ENCODE results near the gene TMEM253. TPM values are rescaled to one million over a fixed set of nuclear protein-coding genes. Genes with fewer than 3 reads are reported as not detected.

TMEM253 gene
- total and polyA plus RNA-seq, 9 of the 15 experiments (the other 6 are each of a cell fraction or from before 2014, with no cell fraction given): 0.11 to 0.61 (median 0.26) TPM; not detected in 3

DNA sequence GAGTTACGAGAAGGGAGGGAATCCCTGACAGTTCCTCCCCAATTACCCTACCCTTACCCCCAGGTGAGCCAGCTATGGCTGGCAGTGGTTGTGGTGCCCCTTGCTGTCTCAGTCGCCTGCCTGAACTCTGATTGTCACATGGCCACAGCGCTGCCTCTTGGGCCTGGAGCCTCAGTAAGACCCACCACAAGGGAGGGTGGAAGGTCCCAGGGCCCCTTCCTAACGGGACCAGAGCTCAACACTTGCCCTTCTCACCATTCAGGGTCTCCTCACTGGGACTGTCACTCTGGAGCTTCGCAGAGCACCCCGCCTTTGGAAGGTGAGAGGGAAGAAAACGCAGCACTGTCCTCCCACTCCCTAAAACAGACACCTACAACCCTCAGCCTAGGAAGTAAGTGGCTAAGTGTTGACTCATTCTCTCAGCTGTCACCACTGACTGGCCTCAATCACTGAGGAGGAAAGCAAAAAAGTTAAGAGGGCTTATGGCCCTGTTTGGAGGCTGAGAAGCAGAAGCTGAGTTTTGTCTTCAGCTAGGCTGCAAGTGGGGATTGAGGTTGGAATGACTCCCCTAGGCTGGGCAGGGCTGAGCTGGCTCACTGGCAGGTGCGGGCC lies 1.0 kb downstream of the TMEM253 start (continued):
- no peak for TF ChIP-seq HNRNPL (IDR thresholded peaks at IDR 0.05; ENCODE audit: low read depth, low read length)
- TF ChIP-seq, protein P1, sequence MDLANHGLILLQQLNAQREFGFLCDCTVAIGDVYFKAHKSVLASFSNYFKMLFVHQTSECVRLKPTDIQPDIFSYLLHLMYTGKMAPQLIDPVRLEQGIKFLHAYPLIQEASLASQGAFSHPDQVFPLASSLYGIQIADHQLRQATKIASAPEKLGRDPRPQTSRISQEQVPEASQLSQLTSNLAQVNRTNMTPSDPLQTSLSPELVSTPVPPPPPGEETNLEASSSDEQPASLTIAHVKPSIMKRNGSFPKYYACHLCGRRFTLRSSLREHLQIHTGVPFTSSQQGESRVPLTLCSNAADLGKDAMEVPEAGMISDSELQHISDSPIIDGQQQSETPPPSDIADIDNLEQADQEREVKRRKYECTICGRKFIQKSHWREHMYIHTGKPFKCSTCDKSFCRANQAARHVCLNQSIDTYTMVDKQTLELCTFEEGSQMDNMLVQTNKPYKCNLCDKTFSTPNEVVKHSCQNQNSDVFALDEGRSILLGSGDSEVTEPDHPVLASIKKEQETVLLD (IDR thresholded peaks at IDR 0.05): no peak
- TF ChIP-seq MEF2A (IDR thresholded peaks at IDR 0.05; ENCODE audit: control insufficient read depth, low read depth, low read length): no peak
- no peak for TF ChIP-seq ESRRA (IDR thresholded peaks at IDR 0.05; ENCODE audit: borderline replicate concordance, low read depth)
- no peak for TF ChIP-seq ZNF717 (CRISPR knock-in tag; IDR thresholded peaks at IDR 0.05)
- TF ChIP-seq, protein P2, sequence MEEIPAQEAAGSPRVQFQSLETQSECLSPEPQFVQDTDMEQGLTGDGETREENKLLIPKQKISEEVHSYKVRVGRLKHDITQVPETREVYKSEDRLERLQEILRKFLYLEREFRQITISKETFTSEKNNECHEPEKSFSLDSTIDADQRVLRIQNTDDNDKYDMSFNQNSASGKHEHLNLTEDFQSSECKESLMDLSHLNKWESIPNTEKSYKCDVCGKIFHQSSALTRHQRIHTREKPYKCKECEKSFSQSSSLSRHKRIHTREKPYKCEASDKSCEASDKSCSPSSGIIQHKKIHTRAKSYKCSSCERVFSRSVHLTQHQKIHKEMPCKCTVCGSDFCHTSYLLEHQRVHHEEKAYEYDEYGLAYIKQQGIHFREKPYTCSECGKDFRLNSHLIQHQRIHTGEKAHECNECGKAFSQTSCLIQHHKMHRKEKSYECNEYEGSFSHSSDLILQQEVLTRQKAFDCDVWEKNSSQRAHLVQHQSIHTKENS (CRISPR knock-in tag; IDR thresholded peaks at IDR 0.05): no peak
- TF ChIP-seq SMAD3 (CRISPR knock-in tag; conservative IDR thresholded peaks at IDR 0.05): no peak
- TF ChIP-seq, protein P3, sequence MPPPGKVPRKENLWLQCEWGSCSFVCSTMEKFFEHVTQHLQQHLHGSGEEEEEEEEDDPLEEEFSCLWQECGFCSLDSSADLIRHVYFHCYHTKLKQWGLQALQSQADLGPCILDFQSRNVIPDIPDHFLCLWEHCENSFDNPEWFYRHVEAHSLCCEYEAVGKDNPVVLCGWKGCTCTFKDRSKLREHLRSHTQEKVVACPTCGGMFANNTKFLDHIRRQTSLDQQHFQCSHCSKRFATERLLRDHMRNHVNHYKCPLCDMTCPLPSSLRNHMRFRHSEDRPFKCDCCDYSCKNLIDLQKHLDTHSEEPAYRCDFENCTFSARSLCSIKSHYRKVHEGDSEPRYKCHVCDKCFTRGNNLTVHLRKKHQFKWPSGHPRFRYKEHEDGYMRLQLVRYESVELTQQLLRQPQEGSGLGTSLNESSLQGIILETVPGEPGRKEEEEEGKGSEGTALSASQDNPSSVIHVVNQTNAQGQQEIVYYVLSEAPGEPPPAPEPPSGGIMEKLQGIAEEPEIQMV (tag; conservative IDR thresholded peaks at IDR 0.05; ENCODE audit: low read depth): no peak
- no peak for TF ChIP-seq FOXJ3 (CRISPR knock-in tag; IDR thresholded peaks at IDR 0.05)
- TF ChIP-seq DNMT1 (IDR thresholded peaks at IDR 0.05): no peak
- TF ChIP-seq ZNF324 (CRISPR knock-in tag; IDR thresholded peaks at IDR 0.05): no peak
- TF ChIP-seq, protein P4, sequence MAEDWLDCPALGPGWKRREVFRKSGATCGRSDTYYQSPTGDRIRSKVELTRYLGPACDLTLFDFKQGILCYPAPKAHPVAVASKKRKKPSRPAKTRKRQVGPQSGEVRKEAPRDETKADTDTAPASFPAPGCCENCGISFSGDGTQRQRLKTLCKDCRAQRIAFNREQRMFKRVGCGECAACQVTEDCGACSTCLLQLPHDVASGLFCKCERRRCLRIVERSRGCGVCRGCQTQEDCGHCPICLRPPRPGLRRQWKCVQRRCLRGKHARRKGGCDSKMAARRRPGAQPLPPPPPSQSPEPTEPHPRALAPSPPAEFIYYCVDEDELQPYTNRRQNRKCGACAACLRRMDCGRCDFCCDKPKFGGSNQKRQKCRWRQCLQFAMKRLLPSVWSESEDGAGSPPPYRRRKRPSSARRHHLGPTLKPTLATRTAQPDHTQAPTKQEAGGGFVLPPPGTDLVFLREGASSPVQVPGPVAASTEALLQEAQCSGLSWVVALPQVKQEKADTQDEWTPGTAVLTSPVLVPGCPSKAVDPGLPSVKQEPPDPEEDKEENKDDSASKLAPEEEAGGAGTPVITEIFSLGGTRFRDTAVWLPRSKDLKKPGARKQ (CRISPR knock-in tag; IDR thresholded peaks at IDR 0.05): no peak
- no peak for TF ChIP-seq KLF10 (CRISPR knock-in tag; IDR thresholded peaks at IDR 0.05)
- no peak for TF ChIP-seq ZFX (CRISPR knock-in tag; IDR thresholded peaks at IDR 0.05)
- no peak for TF ChIP-seq XRCC4 (IDR thresholded peaks at IDR 0.05; ENCODE audit: extremely low read depth, insufficient read depth, insufficient read length)
- TF ChIP-seq, protein P5, sequence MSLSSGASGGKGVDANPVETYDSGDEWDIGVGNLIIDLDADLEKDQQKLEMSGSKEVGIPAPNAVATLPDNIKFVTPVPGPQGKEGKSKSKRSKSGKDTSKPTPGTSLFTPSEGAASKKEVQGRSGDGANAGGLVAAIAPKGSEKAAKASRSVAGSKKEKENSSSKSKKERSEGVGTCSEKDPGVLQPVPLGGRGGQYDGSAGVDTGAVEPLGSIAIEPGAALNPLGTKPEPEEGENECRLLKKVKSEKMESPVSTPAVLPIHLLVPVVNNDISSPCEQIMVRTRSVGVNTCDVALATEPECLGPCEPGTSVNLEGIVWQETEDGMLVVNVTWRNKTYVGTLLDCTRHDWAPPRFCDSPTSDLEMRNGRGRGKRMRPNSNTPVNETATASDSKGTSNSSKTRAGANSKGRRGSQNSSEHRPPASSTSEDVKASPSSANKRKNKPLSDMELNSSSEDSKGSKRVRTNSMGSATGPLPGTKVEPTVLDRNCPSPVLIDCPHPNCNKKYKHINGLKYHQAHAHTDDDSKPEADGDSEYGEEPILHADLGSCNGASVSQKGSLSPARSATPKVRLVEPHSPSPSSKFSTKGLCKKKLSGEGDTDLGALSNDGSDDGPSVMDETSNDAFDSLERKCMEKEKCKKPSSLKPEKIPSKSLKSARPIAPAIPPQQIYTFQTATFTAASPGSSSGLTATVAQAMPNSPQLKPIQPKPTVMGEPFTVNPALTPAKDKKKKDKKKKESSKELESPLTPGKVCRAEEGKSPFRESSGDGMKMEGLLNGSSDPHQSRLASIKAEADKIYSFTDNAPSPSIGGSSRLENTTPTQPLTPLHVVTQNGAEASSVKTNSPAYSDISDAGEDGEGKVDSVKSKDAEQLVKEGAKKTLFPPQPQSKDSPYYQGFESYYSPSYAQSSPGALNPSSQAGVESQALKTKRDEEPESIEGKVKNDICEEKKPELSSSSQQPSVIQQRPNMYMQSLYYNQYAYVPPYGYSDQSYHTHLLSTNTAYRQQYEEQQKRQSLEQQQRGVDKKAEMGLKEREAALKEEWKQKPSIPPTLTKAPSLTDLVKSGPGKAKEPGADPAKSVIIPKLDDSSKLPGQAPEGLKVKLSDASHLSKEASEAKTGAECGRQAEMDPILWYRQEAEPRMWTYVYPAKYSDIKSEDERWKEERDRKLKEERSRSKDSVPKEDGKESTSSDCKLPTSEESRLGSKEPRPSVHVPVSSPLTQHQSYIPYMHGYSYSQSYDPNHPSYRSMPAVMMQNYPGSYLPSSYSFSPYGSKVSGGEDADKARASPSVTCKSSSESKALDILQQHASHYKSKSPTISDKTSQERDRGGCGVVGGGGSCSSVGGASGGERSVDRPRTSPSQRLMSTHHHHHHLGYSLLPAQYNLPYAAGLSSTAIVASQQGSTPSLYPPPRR (CRISPR knock-in tag; IDR thresholded peaks at IDR 0.05; ENCODE audit: borderline replicate concordance): no peak

Measured in K562 (cell line).